ENCODE measurements around the gene GRM7.

The GRM7 gene

DNA sequence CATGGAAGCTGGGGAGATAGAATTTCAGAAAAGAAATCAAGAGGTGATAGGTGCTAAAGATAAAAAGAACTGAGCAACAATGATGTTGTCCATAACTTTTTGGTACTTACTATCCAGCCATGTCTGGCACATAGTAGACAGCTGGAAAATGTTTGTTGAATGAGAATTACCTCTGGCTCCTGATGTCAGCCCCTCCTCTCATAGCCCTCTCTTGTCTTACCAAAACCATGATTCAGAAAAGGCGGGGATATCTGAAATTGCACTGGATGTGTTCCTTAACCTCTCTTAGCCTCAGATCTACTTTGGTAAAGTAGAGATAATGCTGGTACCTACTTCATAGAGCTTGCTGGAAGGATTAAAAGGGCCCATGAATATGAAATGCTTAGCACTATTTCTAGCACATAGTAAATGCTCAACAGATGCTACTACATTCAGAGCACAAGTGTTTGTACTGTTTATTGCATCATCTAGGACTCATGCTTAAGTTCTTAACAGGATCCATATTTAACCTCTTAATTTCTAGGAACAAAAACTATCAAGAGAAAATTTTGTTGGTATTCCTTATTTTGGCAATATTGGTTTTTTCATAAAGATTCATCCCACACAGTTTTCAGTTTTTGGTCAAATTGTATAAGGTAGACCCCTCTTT lies 859.9 kb downstream of the GRM7 start:
- TF ChIP-seq, protein P1, sequence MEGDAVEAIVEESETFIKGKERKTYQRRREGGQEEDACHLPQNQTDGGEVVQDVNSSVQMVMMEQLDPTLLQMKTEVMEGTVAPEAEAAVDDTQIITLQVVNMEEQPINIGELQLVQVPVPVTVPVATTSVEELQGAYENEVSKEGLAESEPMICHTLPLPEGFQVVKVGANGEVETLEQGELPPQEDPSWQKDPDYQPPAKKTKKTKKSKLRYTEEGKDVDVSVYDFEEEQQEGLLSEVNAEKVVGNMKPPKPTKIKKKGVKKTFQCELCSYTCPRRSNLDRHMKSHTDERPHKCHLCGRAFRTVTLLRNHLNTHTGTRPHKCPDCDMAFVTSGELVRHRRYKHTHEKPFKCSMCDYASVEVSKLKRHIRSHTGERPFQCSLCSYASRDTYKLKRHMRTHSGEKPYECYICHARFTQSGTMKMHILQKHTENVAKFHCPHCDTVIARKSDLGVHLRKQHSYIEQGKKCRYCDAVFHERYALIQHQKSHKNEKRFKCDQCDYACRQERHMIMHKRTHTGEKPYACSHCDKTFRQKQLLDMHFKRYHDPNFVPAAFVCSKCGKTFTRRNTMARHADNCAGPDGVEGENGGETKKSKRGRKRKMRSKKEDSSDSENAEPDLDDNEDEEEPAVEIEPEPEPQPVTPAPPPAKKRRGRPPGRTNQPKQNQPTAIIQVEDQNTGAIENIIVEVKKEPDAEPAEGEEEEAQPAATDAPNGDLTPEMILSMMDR (conservative IDR thresholded peaks at IDR 0.05; ENCODE audit: low read depth): no peak
- no peak overlapping the region for H3K27ac ChIP-seq
- DNase-seq (ENCODE audit: low spot score): no peak
- ChIA-PET CTCF (no interaction called here), POLR2A (ENCODE audit: low non-redundant PET) (no interaction called here)

DNA sequence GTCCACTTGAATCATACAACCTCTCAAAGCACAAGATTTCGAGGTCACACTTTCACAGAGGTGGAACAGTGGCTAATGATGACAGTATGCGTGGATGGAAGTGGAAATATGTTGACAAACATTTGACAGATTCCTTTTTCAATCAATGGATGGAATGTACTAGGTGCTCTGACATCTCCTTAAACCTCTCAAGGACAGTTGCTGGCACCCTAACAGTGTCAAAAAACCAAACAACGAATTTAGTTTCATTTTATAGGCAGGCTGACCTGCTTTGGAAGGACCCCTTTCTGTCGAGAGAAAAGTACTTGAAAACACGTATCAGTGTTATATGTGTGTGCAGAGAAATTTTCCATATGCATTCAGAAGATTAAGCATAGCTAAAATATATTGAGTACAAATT lies 861.0 kb downstream of the GRM7 start:
- CTCF ChIA-PET: no interaction called here
- POLR2A ChIA-PET (ENCODE audit: low non-redundant PET): no interaction called here
- H3K27ac ChIP-seq: no peak overlapping the region
- no peak for DNase-seq (ENCODE audit: low spot score)
- TF ChIP-seq, protein P1 (conservative IDR thresholded peaks at IDR 0.05; ENCODE audit: low read depth): no peak

DNA sequence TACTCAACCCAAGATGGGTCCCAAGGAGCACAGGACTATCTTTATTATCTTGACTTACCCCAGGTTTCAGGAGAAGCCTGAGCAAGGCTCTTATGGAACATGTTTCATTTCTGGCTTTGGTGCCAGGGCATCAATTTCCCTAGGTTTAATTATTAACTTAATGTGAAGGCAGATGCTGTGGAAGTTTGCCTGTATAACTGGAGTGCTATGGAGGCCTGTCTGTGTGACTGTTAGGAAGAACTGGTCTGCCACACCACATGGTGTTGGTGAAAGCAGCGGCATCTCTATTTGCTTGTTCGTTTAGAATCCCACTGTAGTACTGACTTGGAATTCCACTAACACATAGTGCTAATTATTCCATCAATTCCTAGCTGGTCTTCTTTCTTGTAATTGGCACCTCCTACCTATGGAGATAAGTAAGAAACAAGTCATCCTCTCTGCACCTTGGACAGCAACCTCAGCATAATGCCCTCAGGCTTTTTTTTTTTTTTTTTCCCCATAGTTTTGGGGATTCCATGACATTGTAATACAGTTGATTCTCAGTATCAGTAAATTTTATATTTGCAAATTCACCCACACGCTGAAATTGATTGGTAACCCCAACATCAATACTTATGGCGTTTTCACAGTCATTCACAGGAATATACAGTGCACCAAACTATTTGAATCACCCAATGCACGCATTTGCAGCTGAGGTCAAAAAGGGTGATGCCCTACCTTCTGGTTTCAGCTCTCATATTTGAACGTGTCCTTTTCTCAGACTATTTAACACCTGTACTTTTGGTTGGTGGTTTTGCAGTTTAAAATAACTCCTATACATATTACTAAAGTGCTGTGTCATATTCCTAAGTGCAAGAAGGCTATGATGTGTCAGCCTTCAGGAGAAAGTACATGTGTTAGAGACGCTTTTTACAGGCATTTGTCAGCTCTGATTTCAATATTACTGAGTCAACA lies 867.9 kb downstream of the GRM7 start:
- no peak overlapping the region for H3K27ac ChIP-seq
- TF ChIP-seq, protein P1 (conservative IDR thresholded peaks at IDR 0.05; ENCODE audit: low read depth): no peak
- no peak for DNase-seq (ENCODE audit: low spot score)
- ChIA-PET CTCF (no interaction called here), POLR2A (ENCODE audit: low non-redundant PET) (no interaction called here)

DNA sequence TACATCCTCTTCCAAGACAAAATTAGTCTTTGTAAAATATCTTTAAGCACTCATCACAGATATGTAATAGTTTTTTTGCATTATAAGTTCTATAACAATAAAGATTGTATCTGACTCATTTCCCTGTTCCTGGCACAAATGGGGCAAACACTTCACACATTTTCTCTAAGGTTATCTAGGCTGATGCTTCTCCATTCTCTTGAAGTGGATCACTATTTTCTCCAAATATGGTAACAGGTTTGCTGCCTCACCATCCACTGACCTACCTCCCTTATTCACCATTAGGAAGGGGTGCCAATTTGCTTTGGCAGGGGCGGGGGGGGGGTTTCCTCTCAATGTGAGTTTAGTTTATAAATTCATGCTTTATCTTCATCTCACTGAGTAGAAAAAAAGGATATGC lies 873.0 kb downstream of the GRM7 start:
- ChIA-PET CTCF (no interaction called here), POLR2A (ENCODE audit: low non-redundant PET) (no interaction called here)

DNA sequence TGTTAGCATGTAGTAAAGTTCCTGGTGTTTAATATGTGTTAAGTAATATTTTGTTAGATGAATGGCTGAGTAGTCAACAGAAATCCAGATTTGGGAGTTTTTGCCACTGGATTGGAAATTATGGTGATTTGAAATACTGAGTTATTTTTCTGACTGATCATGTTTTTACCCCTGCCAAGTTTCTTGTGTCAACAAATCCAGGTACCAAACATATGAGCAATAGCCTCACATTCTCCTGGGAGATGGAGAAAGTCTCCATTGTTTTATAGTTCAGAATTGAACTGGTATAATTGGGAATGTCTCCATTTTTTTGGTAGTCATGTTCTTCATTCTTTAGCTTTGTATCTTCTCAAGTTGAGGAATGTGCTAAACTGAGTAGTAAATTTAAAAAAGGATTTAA lies 873.5 kb downstream of the GRM7 start:
- CTCF ChIA-PET: no interaction called here
- POLR2A ChIA-PET (ENCODE audit: low non-redundant PET): no interaction called here
- no peak overlapping the region for H3K27ac ChIP-seq
- TF ChIP-seq, protein P1 (conservative IDR thresholded peaks at IDR 0.05; ENCODE audit: low read depth): no peak
- DNase-seq (ENCODE audit: low spot score): no peak

More for the DNA sequence above, 873.0 kb downstream of the GRM7 start:
- no peak for DNase-seq (ENCODE audit: low spot score)
- H3K27ac ChIP-seq: no peak overlapping the region
- TF ChIP-seq, protein P1 (conservative IDR thresholded peaks at IDR 0.05; ENCODE audit: low read depth): no peak

DNA sequence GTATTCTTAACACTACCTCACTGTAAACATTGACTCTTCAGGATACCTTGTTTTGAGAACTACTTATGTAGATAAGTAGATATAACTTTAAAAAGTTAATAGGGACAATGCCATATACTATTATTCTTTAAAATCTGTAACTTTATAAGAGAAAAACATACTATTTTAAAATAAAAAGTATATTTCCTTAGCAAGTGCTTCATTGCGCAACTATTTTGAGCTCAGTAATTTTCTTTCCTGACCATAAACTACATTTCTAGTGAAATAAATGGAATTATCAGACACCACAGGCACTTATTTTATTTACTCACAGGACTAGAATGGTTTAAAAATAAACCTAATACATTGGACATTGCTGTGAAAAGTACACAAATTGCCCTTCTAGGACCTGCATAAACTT lies 876.3 kb downstream of the GRM7 start:
- ChIA-PET CTCF (no interaction called here), POLR2A (ENCODE audit: low non-redundant PET) (no interaction called here)
- DNase-seq (ENCODE audit: low spot score): no peak

More for the DNA sequence above, 876.3 kb downstream of the GRM7 start:
- H3K27ac ChIP-seq: no peak overlapping the region
- TF ChIP-seq, protein P1 (conservative IDR thresholded peaks at IDR 0.05; ENCODE audit: low read depth): no peak

Data from RWPE1 (cell line).